ENCODE data around the gene GRM5.

DNA sequence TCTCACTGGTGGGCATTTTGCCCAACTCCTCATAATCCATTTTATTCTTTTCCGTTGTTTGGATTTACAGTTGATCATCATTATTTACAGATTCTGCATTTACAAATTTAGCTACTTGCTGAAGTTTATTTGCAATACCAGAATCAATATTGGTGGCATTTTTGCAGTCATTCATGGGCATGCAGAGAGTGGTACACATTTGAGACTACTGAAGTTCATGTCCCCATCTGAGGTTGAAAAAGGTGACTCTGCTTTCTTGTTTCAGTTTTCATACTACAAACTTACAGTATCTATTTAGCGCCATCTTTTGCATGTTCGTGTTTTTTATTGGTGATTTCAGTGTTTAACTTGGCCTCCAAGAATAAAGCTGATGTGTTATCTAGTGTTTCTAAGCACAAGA lies 409.5 kb downstream of the GRM5 start:
- TF ChIP-seq, protein P1, sequence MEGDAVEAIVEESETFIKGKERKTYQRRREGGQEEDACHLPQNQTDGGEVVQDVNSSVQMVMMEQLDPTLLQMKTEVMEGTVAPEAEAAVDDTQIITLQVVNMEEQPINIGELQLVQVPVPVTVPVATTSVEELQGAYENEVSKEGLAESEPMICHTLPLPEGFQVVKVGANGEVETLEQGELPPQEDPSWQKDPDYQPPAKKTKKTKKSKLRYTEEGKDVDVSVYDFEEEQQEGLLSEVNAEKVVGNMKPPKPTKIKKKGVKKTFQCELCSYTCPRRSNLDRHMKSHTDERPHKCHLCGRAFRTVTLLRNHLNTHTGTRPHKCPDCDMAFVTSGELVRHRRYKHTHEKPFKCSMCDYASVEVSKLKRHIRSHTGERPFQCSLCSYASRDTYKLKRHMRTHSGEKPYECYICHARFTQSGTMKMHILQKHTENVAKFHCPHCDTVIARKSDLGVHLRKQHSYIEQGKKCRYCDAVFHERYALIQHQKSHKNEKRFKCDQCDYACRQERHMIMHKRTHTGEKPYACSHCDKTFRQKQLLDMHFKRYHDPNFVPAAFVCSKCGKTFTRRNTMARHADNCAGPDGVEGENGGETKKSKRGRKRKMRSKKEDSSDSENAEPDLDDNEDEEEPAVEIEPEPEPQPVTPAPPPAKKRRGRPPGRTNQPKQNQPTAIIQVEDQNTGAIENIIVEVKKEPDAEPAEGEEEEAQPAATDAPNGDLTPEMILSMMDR (IDR thresholded peaks at IDR 0.05): no peak
- TF ChIP-seq POLR2A (IDR thresholded peaks at IDR 0.05) (no peak), POLR2AphosphoS5 (IDR thresholded peaks at IDR 0.05) (no peak)
